Lower lobe of right lung (tissue), 2 donors: ENCODE data around the gene TUBGCP3. TPM values are rescaled to one million over a fixed set of nuclear protein-coding genes. Genes with fewer than 3 reads are reported as not detected.

ENCODE experiments used
- ATAC-seq, 2 donors: fragments of 200-7000 bp; cut with Tn5 transposase; one replicate each; pipeline ENCODE4 v1.9.1; 2020 to 2022; ENCODE audit warnings: mild to moderate bottlenecking in 2 of 2, moderate library complexity in 2 of 2
- DNase-seq: peaks from one replicate; pipeline ENCODE4 v3.0.0-alpha.2; 2020
- H3K27ac ChIP-seq: fragments of 200-600 bp; one replicate; pipeline ENCODE4 v1.8.0; 2022
- H3K27me3 ChIP-seq: fragments of 200-600 bp; one replicate; pipeline ENCODE4 v1.8.0; 2022; ENCODE audit warnings: low read depth
- H3K36me3 ChIP-seq: fragments of 200-600 bp; one replicate; pipeline ENCODE4 v1.8.0; 2022; ENCODE audit warnings: mild to moderate bottlenecking
- H3K4me1 ChIP-seq: fragments of 200-600 bp; one replicate; pipeline ENCODE4 v1.8.0; 2022
- H3K4me3 ChIP-seq: fragments of 200-600 bp; one replicate; pipeline ENCODE4 v1.8.0; 2022; ENCODE audit warnings: mild to moderate bottlenecking
- H3K9me3 ChIP-seq: fragments of 200-600 bp; one replicate; pipeline ENCODE4 v1.8.0; 2022
- intact Hi-C: fragments of 100-400 bp; cut with DNase I; formaldehyde crosslinking; loops from one replicate; pipeline ENCODE4 v1.11.0; 2022
- total RNA-seq: library from RNA; stranded (reverse); fragmentation: NEBNext Ultra II Directional; extraction: Animal tissue kit (Norgen Biotek cat#: 25700); gene quantifications from one replicate; pipeline ENCODE4 v1.2.1, GENCODE V29; 2021
- TF ChIP-seq, protein P1 (sequence below): fragments of 200-600 bp; IDR thresholded peaks from one replicate; pipeline ENCODE4 v1.8.0; 2022; ENCODE audit warnings: antibody characterized with exemption, mild to moderate bottlenecking
- donor health status: DM: no; HTN: yes; CAD: no; lungs with severe emphysema.

TUBGCP3 gene
- total RNA-seq, 1 donor from 2014 or later = 34.5 TPM

DNA sequence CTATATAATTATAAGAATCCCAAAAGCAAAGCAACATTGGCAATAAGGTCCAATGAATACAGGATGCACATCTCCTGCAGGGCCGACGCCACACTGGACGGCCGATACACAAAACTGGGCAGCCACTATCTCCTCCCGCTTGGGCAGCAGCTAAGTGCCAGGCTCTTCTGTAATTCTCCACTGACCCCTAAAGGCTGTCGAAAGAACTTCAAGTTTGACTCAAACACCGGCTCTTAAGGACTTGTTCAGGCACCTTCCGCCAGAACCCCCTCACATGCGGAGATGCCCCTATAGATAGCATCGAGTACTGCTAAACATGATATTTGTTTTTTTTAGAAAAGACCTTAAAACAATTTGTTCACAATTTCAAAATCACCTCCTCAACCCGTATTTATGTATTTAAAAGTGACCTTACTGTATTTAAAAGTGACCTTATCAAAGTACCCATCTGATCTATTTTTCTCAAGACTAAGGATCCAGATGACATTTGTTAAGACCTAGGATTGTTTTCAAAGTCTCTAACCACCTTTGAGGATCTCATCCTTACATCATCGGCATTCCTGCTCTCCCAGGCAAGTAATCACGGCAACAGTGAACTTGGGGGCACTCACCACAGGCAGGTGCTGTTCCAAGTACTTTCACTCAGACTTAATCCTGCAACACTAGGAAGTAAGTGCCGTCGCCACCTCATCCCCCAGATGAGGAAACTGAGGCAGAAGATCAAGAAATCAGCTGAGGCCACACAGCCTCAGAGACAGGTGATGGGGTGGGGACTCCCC, 77.8 kb downstream of the TUBGCP3 start:
- DNase-seq = peak; percentile 56
- Histone ChIP-seq H3K27me3 (no peaks in the 10 kb centered on the region), H3K4me1 (no peaks in the 10 kb centered on the region), H3K4me3 (no peak overlapping the region), H3K36me3 (peaks cover 77% of the 10 kb centered on the region), H3K9me3 (no peaks in the 10 kb centered on the region), H3K27ac (peak overlapping the region; percentile 52)
- intact Hi-C loops = no loop called here
- TF ChIP-seq, protein P1, sequence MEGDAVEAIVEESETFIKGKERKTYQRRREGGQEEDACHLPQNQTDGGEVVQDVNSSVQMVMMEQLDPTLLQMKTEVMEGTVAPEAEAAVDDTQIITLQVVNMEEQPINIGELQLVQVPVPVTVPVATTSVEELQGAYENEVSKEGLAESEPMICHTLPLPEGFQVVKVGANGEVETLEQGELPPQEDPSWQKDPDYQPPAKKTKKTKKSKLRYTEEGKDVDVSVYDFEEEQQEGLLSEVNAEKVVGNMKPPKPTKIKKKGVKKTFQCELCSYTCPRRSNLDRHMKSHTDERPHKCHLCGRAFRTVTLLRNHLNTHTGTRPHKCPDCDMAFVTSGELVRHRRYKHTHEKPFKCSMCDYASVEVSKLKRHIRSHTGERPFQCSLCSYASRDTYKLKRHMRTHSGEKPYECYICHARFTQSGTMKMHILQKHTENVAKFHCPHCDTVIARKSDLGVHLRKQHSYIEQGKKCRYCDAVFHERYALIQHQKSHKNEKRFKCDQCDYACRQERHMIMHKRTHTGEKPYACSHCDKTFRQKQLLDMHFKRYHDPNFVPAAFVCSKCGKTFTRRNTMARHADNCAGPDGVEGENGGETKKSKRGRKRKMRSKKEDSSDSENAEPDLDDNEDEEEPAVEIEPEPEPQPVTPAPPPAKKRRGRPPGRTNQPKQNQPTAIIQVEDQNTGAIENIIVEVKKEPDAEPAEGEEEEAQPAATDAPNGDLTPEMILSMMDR = peak; percentile 49
- peak; percentile 88 to 95 for ATAC-seq

DNA sequence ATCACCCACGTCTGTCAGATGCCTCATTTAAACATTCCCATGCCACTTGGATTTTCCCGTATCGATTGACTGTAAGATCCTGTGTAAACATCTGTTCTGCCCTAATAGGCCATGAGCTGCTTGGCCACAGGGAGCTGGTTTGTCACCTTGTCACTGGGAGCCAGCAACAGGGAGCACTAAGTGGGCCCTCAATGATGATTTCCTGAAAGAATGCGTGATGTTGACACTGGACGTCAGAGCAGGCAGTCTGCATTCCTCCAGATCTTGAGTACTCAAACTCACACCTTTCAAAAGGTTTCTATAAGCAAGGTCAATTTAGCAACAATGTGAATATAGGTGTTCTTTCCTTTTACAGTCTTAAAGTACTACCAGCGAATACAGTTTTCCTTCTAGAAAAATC, 78.8 kb downstream of the TUBGCP3 start:
- Histone ChIP-seq H3K4me3 (no peak overlapping the region), H3K27me3 (no peaks in the 10 kb centered on the region), H3K9me3 (no peaks in the 10 kb centered on the region), H3K27ac (peak overlapping the region; percentile 63), H3K36me3 (peaks cover 77% of the 10 kb centered on the region), H3K4me1 (no peaks in the 10 kb centered on the region)
- DNase-seq (peak; percentile 60), ATAC-seq (peak; percentile 92 to 96)
- TF ChIP-seq, protein P1 = no peak
- intact Hi-C loops = no loop called here

DNA sequence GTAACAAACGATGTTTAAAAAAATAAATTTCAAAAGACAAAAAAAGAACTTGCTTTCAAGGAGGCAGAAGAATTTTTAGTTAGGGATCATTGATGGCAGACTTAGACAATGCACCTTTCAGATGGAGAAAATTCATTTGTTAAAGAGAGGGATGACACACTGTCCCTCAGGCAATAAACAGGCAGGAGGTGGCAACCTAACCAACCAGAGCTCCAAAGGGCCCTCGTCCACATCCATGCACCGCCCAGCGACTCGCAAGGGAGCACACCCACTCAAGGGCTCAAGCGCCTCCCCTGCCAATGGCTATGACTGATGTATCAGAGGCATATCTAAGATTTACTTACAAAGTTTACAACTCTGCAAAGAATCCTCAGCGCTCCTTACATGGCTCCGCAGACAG, 81.9 kb downstream of the TUBGCP3 start:
- Histone ChIP-seq H3K27me3 (no peaks in the 10 kb centered on the region), H3K4me1 (no peaks in the 10 kb centered on the region), H3K9me3 (no peaks in the 10 kb centered on the region), H3K4me3 (no peak overlapping the region), H3K36me3 (peaks cover 80% of the 10 kb centered on the region), H3K27ac (no peak overlapping the region)
- DNase-seq (no peak), ATAC-seq (no peak)
- TF ChIP-seq, protein P1 = no peak
- intact Hi-C loops = no loop called here

DNA sequence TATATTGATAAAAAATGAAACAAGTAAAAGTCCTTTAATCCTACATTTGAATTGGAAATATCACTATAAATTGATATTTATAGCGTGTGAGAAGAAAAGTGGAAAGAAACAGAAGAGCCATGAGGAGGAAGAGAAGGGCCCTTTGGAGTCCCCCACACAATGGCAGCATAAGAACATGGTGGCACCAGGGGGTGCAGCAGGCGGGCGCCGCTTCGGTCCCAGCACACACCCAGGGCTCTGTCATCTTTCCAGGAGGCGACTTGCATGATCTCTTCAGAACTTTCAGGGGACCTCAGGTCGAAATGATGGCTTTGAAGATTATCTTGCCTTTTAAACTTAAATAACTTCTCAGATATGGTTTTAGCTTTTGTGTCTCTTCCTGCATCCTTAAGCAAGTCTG, 91.8 kb downstream of the TUBGCP3 start:
- DNase-seq = no peak

DNA sequence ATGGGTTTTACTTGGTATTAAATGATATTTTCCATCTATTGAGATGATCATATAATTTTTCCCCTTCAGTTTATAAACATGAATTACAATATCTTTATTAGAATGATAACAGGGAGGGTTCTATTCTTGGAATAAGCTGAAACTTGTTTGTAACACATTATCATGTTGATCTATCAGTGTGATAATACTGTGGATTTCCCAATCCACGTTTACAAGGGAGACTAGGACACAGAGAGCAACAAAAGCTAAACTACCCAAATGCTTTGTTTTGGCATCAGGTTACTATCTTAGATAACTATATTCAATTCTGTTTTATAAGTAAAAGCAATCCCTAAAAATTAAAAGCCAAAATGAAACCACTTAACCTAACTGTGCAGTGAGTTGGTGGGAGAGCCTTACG, 92.5 kb downstream of the TUBGCP3 start:
- H3K27me3 ChIP-seq = no peaks in the 10 kb centered on the region
- H3K4me1 ChIP-seq = no peaks in the 10 kb centered on the region
- DNase-seq (no peak), ATAC-seq (no peak)
- intact Hi-C loops = no loop called here
- no peaks in the 10 kb centered on the region for H3K9me3 ChIP-seq
- TF ChIP-seq, protein P1 = no peak
- no peak overlapping the region for H3K27ac ChIP-seq
- peaks cover 43% of the 10 kb centered on the region for H3K36me3 ChIP-seq
- no peak overlapping the region for H3K4me3 ChIP-seq

More for the DNA sequence above, 91.8 kb downstream of the TUBGCP3 start:
- Histone ChIP-seq H3K9me3 (no peaks in the 10 kb centered on the region), H3K36me3 (peaks cover 48% of the 10 kb centered on the region), H3K4me3 (no peak overlapping the region), H3K27ac (no peak overlapping the region), H3K27me3 (no peaks in the 10 kb centered on the region), H3K4me1 (no peaks in the 10 kb centered on the region)
- no peak for ATAC-seq
- TF ChIP-seq, protein P1 = no peak
- intact Hi-C loops = no loop called here
